ENCODE data around the gene MAPK11. TPM values are rescaled to one million over a fixed set of nuclear protein-coding genes. Genes with fewer than 3 reads are reported as not detected.

Gene MAPK11
- total and polyA plus RNA-seq, 9 of the 15 experiments (the other 6 are each of a cell fraction or from before 2014, with no cell fraction given) = 0.06 to 14.6 (median 5.3) TPM

GRCh38 chr22:50318698-50319411 lies 48.7 kb upstream of the MAPK11 start (continued):
- TF ChIP-seq SRSF1 (IDR thresholded peaks at IDR 0.05; ENCODE audit: low read depth, low read length) (no peak), ZNF239 (CRISPR knock-in tag; IDR thresholded peaks at IDR 0.05) (no peak), ZNF175 (CRISPR knock-in tag; IDR thresholded peaks at IDR 0.05; ENCODE audit: low read depth) (no peak), SRSF9 (IDR thresholded peaks at IDR 0.05; ENCODE audit: borderline replicate concordance, low read depth, low read length) (no peak), ZNF830 (CRISPR knock-in tag; IDR thresholded peaks at IDR 0.05) (no peak), IRF2 (CRISPR knock-in tag; IDR thresholded peaks at IDR 0.05) (no peak), ZFP36 (IDR thresholded peaks at IDR 0.05; ENCODE audit: low read depth, low read length, partially characterized antibody) (no peak), RFX5 (IDR thresholded peaks at IDR 0.05; ENCODE audit: low read depth, low read length) (no peak), ZNF24 (IDR thresholded peaks at IDR 0.05) (no peak), ZBTB34 (CRISPR knock-in tag; IDR thresholded peaks at IDR 0.05) (no peak), NONO (IDR thresholded peaks at IDR 0.05; ENCODE audit: low read depth in 2 of 2, low read length in 1 of 2) (no peak), TCF15 (CRISPR knock-in tag; IDR thresholded peaks at IDR 0.05) (no peak), GABPA (tag; conservative IDR thresholded peaks at IDR 0.05; ENCODE audit: low read depth) (peak; percentile 51), KLF10 (CRISPR knock-in tag; IDR thresholded peaks at IDR 0.05) (no peak), POLR2H (tag; IDR thresholded peaks at IDR 0.05; ENCODE audit: low read depth) (no peak), FOXP1 (CRISPR knock-in tag; IDR thresholded peaks at IDR 0.05) (no peak), ZSCAN32 (CRISPR knock-in tag; IDR thresholded peaks at IDR 0.05) (no peak), HDAC1 (IDR thresholded peaks at IDR 0.05) (peak in 1 of 2 experiments; percentile 73; a peak in 2 of 4 replicates), U2AF2 (optimal IDR thresholded peaks at IDR 0.05; ENCODE audit: low read depth, low read length) (no peak), ZNF584 (CRISPR knock-in tag; IDR thresholded peaks at IDR 0.05; ENCODE audit: low read depth) (no peak), SFPQ (IDR thresholded peaks at IDR 0.05; ENCODE audit: low read depth, low read length) (no peak), POLR2G (IDR thresholded peaks at IDR 0.05; ENCODE audit: low read depth, low read length) (no peak), DIDO1 (tag; IDR thresholded peaks at IDR 0.05; ENCODE audit: low read depth) (no peak), BCOR (IDR thresholded peaks at IDR 0.05) (no peak)

All from K562 (cell line).